MM.1S (cell line): ENCODE results near the gene CTSD.
A peak's percentile ranks its signal among the peaks of the same experiment; 100 is the strongest.
"Not testable (repeated sequence)": the region's sequence is repeated elsewhere in the genome, so short reads cannot be mapped to it uniquely, and the experiment has no call there.

Experiments
- DNase-seq: peaks from one replicate; pipeline ENCODE4 v3.0.0-alpha.2; 2015
- H2AFZ ChIP-seq: fragments of 300-600 bp; sonication (generic); 2 replicates; pipeline ENCODE4 v1.6.0; 2016; ENCODE audit warnings: antibody characterized with exemption, low read length
- H3F3A ChIP-seq: fragments of 300-600 bp; sonication (generic); 2 replicates; pipeline ENCODE4 v1.6.1; 2016; ENCODE audit warnings: mild to moderate bottlenecking, antibody characterized with exemption, low read length, moderate library complexity, mixed read lengths; ENCODE audit not compliant: insufficient read depth
- H3K27ac ChIP-seq: fragments of 300-600 bp; sonication (generic); 2 replicates; pipeline ENCODE4 v1.5.1; 2016; ENCODE audit warnings: mild to moderate bottlenecking, low read length
- H3K27me3 ChIP-seq: fragments of 300-600 bp; sonication (generic); replicated peaks from 2 replicates; pipeline ENCODE4 v1.6.0; 2016; ENCODE audit warnings: low read length; ENCODE audit not compliant: insufficient read depth
- H3K36me3 ChIP-seq: fragments of 300-600 bp; sonication (generic); replicated peaks from 2 replicates; pipeline ENCODE4 v1.6.1; 2016; ENCODE audit warnings: mild to moderate bottlenecking, low read length, mixed read lengths; ENCODE audit not compliant: insufficient read depth
- H3K4me1 ChIP-seq: fragments of 300-600 bp; sonication (generic); 2 replicates; pipeline ENCODE4 v1.6.1; 2016; ENCODE audit warnings: low read length, mixed read lengths
- H3K4me2 ChIP-seq: fragments of 300-600 bp; sonication (generic); 2 replicates; pipeline ENCODE4 v1.6.0; 2016; ENCODE audit warnings: low read depth, low read length
- H3K4me3 ChIP-seq: fragments of 300-600 bp; sonication (generic); 2 replicates; pipeline ENCODE4 v1.5.1; 2016; ENCODE audit warnings: low read length, mixed read lengths
- H3K79me2 ChIP-seq: fragments of 300-600 bp; sonication (generic); 2 replicates; pipeline ENCODE4 v1.6.1; 2016; ENCODE audit warnings: mixed run types, low read length, mixed read lengths
- H3K9ac ChIP-seq: fragments of 300-600 bp; sonication (generic); 2 replicates; pipeline ENCODE4 v1.6.1; 2016; ENCODE audit warnings: low read length, mixed read lengths
- H3K9me2 ChIP-seq: fragments of 300-600 bp; sonication (generic); replicated peaks from 2 replicates; pipeline ENCODE4 v1.6.1; 2016; ENCODE audit warnings: mild to moderate bottlenecking, low read length, mixed read lengths; ENCODE audit not compliant: insufficient read depth
- H3K9me3 ChIP-seq: fragments of 300-600 bp; sonication (generic); replicated peaks from 2 replicates; pipeline ENCODE4 v1.6.1; 2016; ENCODE audit warnings: mild to moderate bottlenecking, low read length, mixed read lengths; ENCODE audit not compliant: insufficient read depth
- H4K20me1 ChIP-seq: fragments of 300-600 bp; sonication (generic); 2 replicates; pipeline ENCODE4 v1.6.1; 2016; ENCODE audit warnings: mild to moderate bottlenecking, low read length, moderate library complexity, mixed read lengths; ENCODE audit not compliant: insufficient read depth
- EZH2 ChIP-seq: fragments of 300-600 bp; sonication (generic); optimal IDR thresholded peaks from 2 replicates; pipeline ENCODE3; 2017; ENCODE audit warnings: low read depth, mild to moderate bottlenecking, antibody characterized with exemption, low read length, mixed read lengths
- EZH2phosphoT487 ChIP-seq: fragments of 300-600 bp; sonication (generic); IDR thresholded peaks from 2 replicates; pipeline ENCODE4 v1.6.1; 2018; ENCODE audit warnings: antibody characterized with exemption, low read length
- TF ChIP-seq, protein P1 (sequence below): fragments of 300-600 bp; sonication (generic); IDR thresholded peaks from 2 replicates; pipeline ENCODE4 v1.5.1; 2016; ENCODE audit warnings: antibody characterized with exemption, low read length, mixed read lengths

CTSD gene

GRCh38 chr11:1763796-1764661 is at the start of gene CTSD:
Gene CTSD, minus strand, starts transcription at chr11:1763927. Its CDS starts 68 bp downstream, at chr11:1763859.
- Histone ChIP-seq H3K4me2 (peak within 1 kb of the TSS; percentile 96), H3K4me3 (peak within 1 kb of the TSS; percentile 91), H4K20me1 (no peaks in the 10 kb centered on the region), H3F3A (no peaks in the 10 kb centered on the region), H3K4me1 (0 out of 2 replicates have a peak, but pooled peaks cover 5% of the 10 kb centered on the region), H3K36me3 (no peaks in the 10 kb centered on the region), H3K9ac (peak within 1 kb of the TSS; percentile 89), H3K27me3 (peaks cover 34% of the 10 kb centered on the region), H3K27ac (no peak within 1 kb of the TSS; the same call in 1 of the 2 replicates), H3K9me3 (no peaks in the 10 kb centered on the region), H2AFZ (peak within 1 kb of the TSS; percentile 97), H3K79me2 (peaks cover 18% of the 10 kb centered on the region), H3K9me2 (no peaks in the 10 kb centered on the region)
- DNase-seq: peak; percentile 86
- TF ChIP-seq, protein P1, sequence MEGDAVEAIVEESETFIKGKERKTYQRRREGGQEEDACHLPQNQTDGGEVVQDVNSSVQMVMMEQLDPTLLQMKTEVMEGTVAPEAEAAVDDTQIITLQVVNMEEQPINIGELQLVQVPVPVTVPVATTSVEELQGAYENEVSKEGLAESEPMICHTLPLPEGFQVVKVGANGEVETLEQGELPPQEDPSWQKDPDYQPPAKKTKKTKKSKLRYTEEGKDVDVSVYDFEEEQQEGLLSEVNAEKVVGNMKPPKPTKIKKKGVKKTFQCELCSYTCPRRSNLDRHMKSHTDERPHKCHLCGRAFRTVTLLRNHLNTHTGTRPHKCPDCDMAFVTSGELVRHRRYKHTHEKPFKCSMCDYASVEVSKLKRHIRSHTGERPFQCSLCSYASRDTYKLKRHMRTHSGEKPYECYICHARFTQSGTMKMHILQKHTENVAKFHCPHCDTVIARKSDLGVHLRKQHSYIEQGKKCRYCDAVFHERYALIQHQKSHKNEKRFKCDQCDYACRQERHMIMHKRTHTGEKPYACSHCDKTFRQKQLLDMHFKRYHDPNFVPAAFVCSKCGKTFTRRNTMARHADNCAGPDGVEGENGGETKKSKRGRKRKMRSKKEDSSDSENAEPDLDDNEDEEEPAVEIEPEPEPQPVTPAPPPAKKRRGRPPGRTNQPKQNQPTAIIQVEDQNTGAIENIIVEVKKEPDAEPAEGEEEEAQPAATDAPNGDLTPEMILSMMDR: peak; percentile 12; the same call in 1 of the 2 replicates
- TF ChIP-seq EZH2 (no peak), EZH2phosphoT487 (no peak)

GRCh38 chr11:1813356-1813755 is 49.6 kb upstream of the CTSD start:
- DNase-seq, H3K9ac ChIP-seq, H3K4me1 ChIP-seq: not testable (repeated sequence)

DNA sequence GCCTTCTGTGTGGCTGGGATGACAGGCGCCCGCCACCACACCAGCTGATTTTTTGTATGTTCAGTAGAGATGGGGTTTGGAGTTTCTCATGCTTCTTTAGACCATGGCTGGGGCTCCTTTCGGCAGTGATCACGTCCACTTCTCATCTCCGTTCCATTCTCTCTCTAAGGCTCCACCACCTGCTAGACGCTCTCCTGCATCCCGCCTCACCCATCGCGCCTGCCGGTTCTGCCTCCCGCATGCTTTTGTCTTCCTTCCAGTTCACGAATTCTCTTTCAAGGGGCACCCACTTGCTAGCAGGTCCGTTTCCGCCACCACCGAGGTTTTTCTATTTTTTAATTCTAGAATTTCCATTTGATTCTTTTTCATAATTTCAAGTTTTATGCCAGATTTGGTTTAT is 49.1 kb upstream of the CTSD start:
- Histone ChIP-seq H4K20me1 (no peaks in the 10 kb centered on the region), H3K27me3 (peaks cover 99% of the 10 kb centered on the region), H3K36me3 (no peaks in the 10 kb centered on the region)

More at GRCh38 chr11:1813356-1813755, 49.6 kb upstream of the CTSD start:
- H3F3A ChIP-seq, H2AFZ ChIP-seq, H3K79me2 ChIP-seq, H3K9me2 ChIP-seq, H3K9me3 ChIP-seq, H3K4me3 ChIP-seq, H3K4me2 ChIP-seq, H3K36me3 ChIP-seq, H4K20me1 ChIP-seq, H3K27ac ChIP-seq: not testable (repeated sequence)
- peaks cover 99% of the 10 kb centered on the region for H3K27me3 ChIP-seq

More for the DNA sequence above, 49.1 kb upstream of the CTSD start:
- TF ChIP-seq, protein P1: no peak
- TF ChIP-seq EZH2phosphoT487 (no peak), EZH2 (no peak)
- Histone ChIP-seq H2AFZ (no peak overlapping the region), H3K4me2 (no peak overlapping the region), H3K9ac (no peak overlapping the region), H3K9me2 (no peaks in the 10 kb centered on the region), H3K79me2 (no peaks in the 10 kb centered on the region), H3K4me3 (no peak overlapping the region), H3F3A (no peaks in the 10 kb centered on the region), H3K9me3 (no peaks in the 10 kb centered on the region), H3K27ac (no peak overlapping the region), H3K4me1 (no peaks in the 10 kb centered on the region)
- DNase-seq: no peak
